Endothelial cell of umbilical vein (primary cell): ENCODE data around the gene FAM209A. TPM values are rescaled to one million over a fixed set of nuclear protein-coding genes. Genes with fewer than 3 reads are reported as not detected.

Experiments used
- BruUV-seq: library from RNA; stranded (reverse); fragments of 400-500 nt; replicated peaks from 2 replicates; lab custom pipeline; 2021; lab: Mats Ljungman, UMichigan
- CTCF ChIA-PET: fragments of 300-600, 350-600 bp; sonication (Branson Sonifier 250); formaldehyde crosslinking; loops from one replicate; lab custom pipeline; 2021; ENCODE audit warnings: antibody characterized with exemption, inconsistent platforms; lab: Charles Lee
- POLR2A ChIA-PET: fragments of 300-600, 350-600 bp; sonication (Branson Sonifier 250); formaldehyde crosslinking; loops from one replicate; lab custom pipeline; 2021; ENCODE audit warnings: antibody characterized with exemption, inconsistent platforms; lab: Charles Lee
- DNase-seq: peaks from one replicate; pipeline ENCODE4 v3.0.0-alpha.2; 2011; ENCODE audit warnings: low read depth, low spot score
- FAIRE-seq: peaks from 2 replicates; lab custom pipeline; 2011; peaks lifted over from hg19 to GRCh38; lab: Jason Lieb, UNC
- H2AFZ ChIP-seq: 2 replicates; pipeline ENCODE4 v1.6.0; 2012; ENCODE audit warnings: low read depth, low read length, control low read depth, inconsistent platforms
- H3K27ac ChIP-seq: 2 replicates; pipeline ENCODE4 v1.5.1; 2011; ENCODE audit warnings: low read depth, mild to moderate bottlenecking, control low read depth, low read length, moderate library complexity; ENCODE audit not compliant: insufficient read depth
- H3K27me3 ChIP-seq, 2 experiments: 2 replicates each; pipeline versions ENCODE4 v1.6.0 to v1.6.1; 2011; ENCODE audit warnings: low read length in 2 of 2, mixed read lengths in 1 of 2; ENCODE audit not compliant: control insufficient read depth in 2 of 2, insufficient read depth in 2 of 2
- H3K36me3 ChIP-seq, 2 experiments: 2 replicates in 1 of 2; 3 replicates in 1 of 2; pipeline ENCODE4 v1.5.1; 2011; ENCODE audit warnings: low read length in 2 of 2, mild to moderate bottlenecking in 1 of 2, moderate library complexity in 1 of 2; ENCODE audit not compliant: control insufficient read depth in 2 of 2, insufficient read depth in 2 of 2; ENCODE audit errors: extremely low read depth in 1 of 2
- H3K4me1 ChIP-seq: 3 replicates; pipeline ENCODE4 v1.5.1; 2011; ENCODE audit warnings: mild to moderate bottlenecking, low read length; ENCODE audit not compliant: control insufficient read depth, insufficient read depth; ENCODE audit errors: extremely low read depth
- H3K4me2 ChIP-seq: 2 replicates; pipeline ENCODE4 v1.6.1; 2011; ENCODE audit warnings: low read length, control low read depth, mixed read lengths; ENCODE audit not compliant: insufficient read depth
- H3K4me3 ChIP-seq, 3 experiments: fragments of 200-600 bp in 1 of 3; sonication (generic), shearing (Covaris generic) in 1 of 3; replicated peaks in 1 of 3; 2 replicates each; pipeline ENCODE4 v1.5.1; 2011 to 2016; ENCODE audit warnings: control low read depth in 3 of 3, low read length in 3 of 3, mild to moderate bottlenecking in 2 of 3, inconsistent platforms in 1 of 3, low read depth in 1 of 3, moderate library complexity in 1 of 3; ENCODE audit not compliant: insufficient read depth in 1 of 3
- H3K79me2 ChIP-seq: 2 replicates; pipeline ENCODE4 v1.6.0; 2012; ENCODE audit warnings: low read length, inconsistent platforms; ENCODE audit not compliant: control insufficient read depth, insufficient read depth
- H3K9ac ChIP-seq: replicated peaks from 2 replicates; pipeline ENCODE3; 2011; ENCODE audit warnings: low read length, control low read depth; ENCODE audit not compliant: insufficient read depth; ENCODE audit errors: extremely low read depth
- H3K9me1 ChIP-seq: replicated peaks from 3 replicates; pipeline ENCODE4 v1.6.0; 2011; ENCODE audit warnings: mild to moderate bottlenecking, low read length; ENCODE audit not compliant: control insufficient read depth, insufficient read depth; ENCODE audit errors: extremely low read depth
- H3K9me3 ChIP-seq: replicated peaks from 2 replicates; pipeline ENCODE4 v1.5.1; 2012; ENCODE audit warnings: low read length, inconsistent platforms; ENCODE audit not compliant: control insufficient read depth, insufficient read depth
- H4K20me1 ChIP-seq: replicated peaks from 2 replicates; pipeline ENCODE3; 2011; ENCODE audit warnings: mild to moderate bottlenecking, low read length; ENCODE audit not compliant: control insufficient read depth, insufficient read depth; ENCODE audit errors: extremely low read depth
- EZH2 ChIP-seq: IDR thresholded peaks from 2 replicates; pipeline ENCODE4 v1.6.1; 2012; ENCODE audit warnings: borderline replicate concordance, low read depth, mild to moderate bottlenecking, moderate library complexity, low read length, inconsistent platforms; ENCODE audit not compliant: severe bottlenecking
- FOS ChIP-seq: IDR thresholded peaks from 2 replicates; pipeline ENCODE4 v1.6.1; 2011; ENCODE audit warnings: mild to moderate bottlenecking, low read length, moderate library complexity, borderline replicate concordance; ENCODE audit not compliant: insufficient read depth
- GATA2 ChIP-seq: IDR thresholded peaks from 2 replicates; pipeline ENCODE4 v1.7.0; 2011; ENCODE audit warnings: low read depth, mild to moderate bottlenecking, moderate library complexity, mixed read lengths, low read length; ENCODE audit not compliant: insufficient read length, insufficient read depth
- JUN ChIP-seq: IDR thresholded peaks from 2 replicates; pipeline ENCODE4 v1.6.1; 2011; ENCODE audit warnings: borderline replicate concordance, low read depth; ENCODE audit not compliant: insufficient read length, insufficient read depth
- MAX ChIP-seq: IDR thresholded peaks from 2 replicates; pipeline ENCODE4 v1.6.1; 2011; ENCODE audit not compliant: insufficient read depth, insufficient read length
- MYC ChIP-seq: IDR thresholded peaks from one replicate; pipeline ENCODE4 v1.6.1; 2011; ENCODE audit warnings: mild to moderate bottlenecking, low read depth, low read length
- POLR2A ChIP-seq: IDR thresholded peaks from 2 replicates; pipeline ENCODE4 v1.6.1; 2012; ENCODE audit warnings: low read depth, mild to moderate bottlenecking, control low read depth, low read length
- POLR2AphosphoS5 ChIP-seq: IDR thresholded peaks from 2 replicates; pipeline ENCODE4 v1.6.1; 2012; ENCODE audit warnings: low read depth, mild to moderate bottlenecking, control low read depth, low read length, moderate library complexity; ENCODE audit not compliant: insufficient read depth
- dilution Hi-C: fragments of 300-500 bp; cut with MboI; formaldehyde crosslinking; loops from one replicate; pipeline ENCODE4 v1.15.0; 2019; ENCODE audit warnings: low sequenced_read_pairs; ENCODE audit not compliant: extremely low pct_ligation_motif_present
- intact Hi-C: fragments of 100-400 bp; cut with micrococcal nuclease; formaldehyde crosslinking; loops from one replicate; pipeline ENCODE4 v1.10.0; 2022
- polyA plus RNA-seq, 4 experiments: library from polyadenylated mRNA; depleted of rRNA in 3 of 4; stranded (reverse) in 3 of 4; unstranded in 1 of 4; fragments of >200 nt; gene quantifications; 2 replicates each; pipeline versions ENCODE4 v1.2.1 to v1.2.3, GENCODE V29; 2011 to 2012; ENCODE audit warnings: missing spikeins in 1 of 4
- total RNA-seq: library from RNA; stranded (reverse); gene quantifications from 2 replicates; pipeline ENCODE4 v1.2.3, GENCODE V29; 2021
- TF ChIP-seq, protein P1 (sequence below), 2 donors: IDR thresholded peaks; 1 replicate in 1 of 2; 2 replicates in 1 of 2; pipeline ENCODE4 v1.5.1; 2011; ENCODE audit warnings: low read length in 2 of 2, mild to moderate bottlenecking in 2 of 2, moderate library complexity in 2 of 2, control low read depth in 1 of 2, inconsistent platforms in 1 of 2, low read depth in 1 of 2; ENCODE audit not compliant: insufficient read depth in 1 of 2; ENCODE audit errors: extremely low read depth in 1 of 2

FAM209A gene
- total and polyA plus RNA-seq, 2 donors (not counting 3 experiments of a cell fraction or from before 2014, with no cell fraction given), result 0.37 to 0.49 TPM

GRCh38 chr20:56551571-56551970 lies 27.0 kb downstream of the FAM209A start:
- Histone ChIP-seq H3K79me2 (no peaks in the 10 kb centered on the region), H3K36me3 (no peaks in the 10 kb centered on the region), H2AFZ (no peak overlapping the region), H3K27me3 (no peaks in the 10 kb centered on the region), H3K4me2 (no peak overlapping the region), H3K9me3 (no peaks in the 10 kb centered on the region), H3K9me1 (no peaks in the 10 kb centered on the region), H4K20me1 (no peaks in the 10 kb centered on the region), H3K27ac (no peak overlapping the region), H3K9ac (no peak overlapping the region), H3K4me1 (peaks cover 5% of the 10 kb centered on the region), H3K4me3 (no peak overlapping the region)
- dilution Hi-C loops (no loop called here), intact Hi-C loops (loop anchor here (2.0 to 10.0 kb wide), 3 partner anchors 76 to 943 kb away; partner anchors contain the start of gene TFAP2C)
- no peak for DNase-seq
- ChIA-PET POLR2A (no interaction called here), CTCF (interaction anchor here (0.9 to 4.8 kb wide), 10 partner anchors 11 to 794 kb away, joined by 3 to 96 read pairs (median 6); no protein-coding TSS in a partner anchor)
- BruUV-seq, result no TSS peak
- no peak for FAIRE-seq
- TF ChIP-seq POLR2AphosphoS5, result no peak
- no peak for TF ChIP-seq POLR2A
- no peak for TF ChIP-seq GATA2
- no peak for TF ChIP-seq FOS
- TF ChIP-seq, protein P1, sequence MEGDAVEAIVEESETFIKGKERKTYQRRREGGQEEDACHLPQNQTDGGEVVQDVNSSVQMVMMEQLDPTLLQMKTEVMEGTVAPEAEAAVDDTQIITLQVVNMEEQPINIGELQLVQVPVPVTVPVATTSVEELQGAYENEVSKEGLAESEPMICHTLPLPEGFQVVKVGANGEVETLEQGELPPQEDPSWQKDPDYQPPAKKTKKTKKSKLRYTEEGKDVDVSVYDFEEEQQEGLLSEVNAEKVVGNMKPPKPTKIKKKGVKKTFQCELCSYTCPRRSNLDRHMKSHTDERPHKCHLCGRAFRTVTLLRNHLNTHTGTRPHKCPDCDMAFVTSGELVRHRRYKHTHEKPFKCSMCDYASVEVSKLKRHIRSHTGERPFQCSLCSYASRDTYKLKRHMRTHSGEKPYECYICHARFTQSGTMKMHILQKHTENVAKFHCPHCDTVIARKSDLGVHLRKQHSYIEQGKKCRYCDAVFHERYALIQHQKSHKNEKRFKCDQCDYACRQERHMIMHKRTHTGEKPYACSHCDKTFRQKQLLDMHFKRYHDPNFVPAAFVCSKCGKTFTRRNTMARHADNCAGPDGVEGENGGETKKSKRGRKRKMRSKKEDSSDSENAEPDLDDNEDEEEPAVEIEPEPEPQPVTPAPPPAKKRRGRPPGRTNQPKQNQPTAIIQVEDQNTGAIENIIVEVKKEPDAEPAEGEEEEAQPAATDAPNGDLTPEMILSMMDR (IDR thresholded peaks at IDR 0.05; ENCODE audit: extremely low read depth in 1 of 2, insufficient read depth in 1 of 2, low read depth in 1 of 2, low read length in 2 of 2), result no peak
- TF ChIP-seq JUN, result no peak
- TF ChIP-seq EZH2, result no peak
- no peak for TF ChIP-seq MYC
- no peak for TF ChIP-seq MAX
